Measurements from ENCODE around the gene RHCE.
"Not testable (repeated sequence)": the region's sequence is repeated elsewhere in the genome, so short reads cannot be mapped to it uniquely, and the experiment has no call there.

DNA sequence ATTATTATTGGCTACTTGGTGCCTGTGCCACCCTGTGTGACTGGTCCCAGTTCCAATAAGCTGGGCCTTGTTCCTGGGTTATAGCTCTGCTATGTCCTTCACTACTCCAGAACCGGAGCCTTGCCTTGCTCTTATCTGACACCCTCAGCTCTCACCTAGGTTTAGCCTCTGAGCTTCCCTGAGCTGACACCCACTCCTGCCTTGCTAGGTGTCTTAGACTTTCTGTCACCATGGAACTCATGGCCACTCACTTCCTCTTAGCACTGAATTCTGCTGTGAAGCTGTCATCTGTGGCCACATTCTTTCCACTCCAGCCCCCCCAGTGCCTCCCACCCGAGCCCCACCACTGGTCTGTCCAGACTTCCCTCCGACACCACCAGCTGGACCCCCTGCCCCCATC, 30.9 kb downstream of the RHCE start:
- TF ChIP-seq, protein P1, sequence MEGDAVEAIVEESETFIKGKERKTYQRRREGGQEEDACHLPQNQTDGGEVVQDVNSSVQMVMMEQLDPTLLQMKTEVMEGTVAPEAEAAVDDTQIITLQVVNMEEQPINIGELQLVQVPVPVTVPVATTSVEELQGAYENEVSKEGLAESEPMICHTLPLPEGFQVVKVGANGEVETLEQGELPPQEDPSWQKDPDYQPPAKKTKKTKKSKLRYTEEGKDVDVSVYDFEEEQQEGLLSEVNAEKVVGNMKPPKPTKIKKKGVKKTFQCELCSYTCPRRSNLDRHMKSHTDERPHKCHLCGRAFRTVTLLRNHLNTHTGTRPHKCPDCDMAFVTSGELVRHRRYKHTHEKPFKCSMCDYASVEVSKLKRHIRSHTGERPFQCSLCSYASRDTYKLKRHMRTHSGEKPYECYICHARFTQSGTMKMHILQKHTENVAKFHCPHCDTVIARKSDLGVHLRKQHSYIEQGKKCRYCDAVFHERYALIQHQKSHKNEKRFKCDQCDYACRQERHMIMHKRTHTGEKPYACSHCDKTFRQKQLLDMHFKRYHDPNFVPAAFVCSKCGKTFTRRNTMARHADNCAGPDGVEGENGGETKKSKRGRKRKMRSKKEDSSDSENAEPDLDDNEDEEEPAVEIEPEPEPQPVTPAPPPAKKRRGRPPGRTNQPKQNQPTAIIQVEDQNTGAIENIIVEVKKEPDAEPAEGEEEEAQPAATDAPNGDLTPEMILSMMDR (IDR thresholded peaks at IDR 0.05; ENCODE audit: insufficient read depth, low read depth, low read length): not testable (repeated sequence)
- not testable (repeated sequence) for TF ChIP-seq EZH2 (IDR thresholded peaks at IDR 0.05; ENCODE audit: insufficient read depth, low read length)
